Liver (tissue), 9 donors: Measurements from ENCODE around the gene ADTRP. TPM values are rescaled to one million over a fixed set of nuclear protein-coding genes. Genes with fewer than 3 reads are reported as not detected.

Experiments
- DNase-seq: peaks from one replicate; pipeline ENCODE4 v3.0.0-alpha.2; 2017; ENCODE audit warnings: low spot score
- H3K27ac ChIP-seq, 2 donors: one replicate each; pipeline ENCODE4 v1.7.0; 2013; ENCODE audit warnings: inconsistent platforms in 2 of 2, low read length in 2 of 2, control low read depth in 1 of 2, low read depth in 1 of 2, mild to moderate bottlenecking in 1 of 2
- H3K27me3 ChIP-seq, 4 donors: one replicate each; pipeline versions ENCODE4 v1.6.1 to v1.7.0; 2013; ENCODE audit warnings: low read length in 3 of 4, inconsistent platforms in 1 of 4, mild to moderate bottlenecking in 1 of 4, moderate library complexity in 1 of 4; ENCODE audit not compliant: control insufficient read depth in 4 of 4, insufficient read depth in 4 of 4
- H3K36me3 ChIP-seq, 4 donors: one replicate each; pipeline versions ENCODE4 v1.6.1 to v1.7.0; 2013; ENCODE audit warnings: low read length in 3 of 4, mild to moderate bottlenecking in 3 of 4, low read depth in 1 of 4, moderate library complexity in 1 of 4; ENCODE audit not compliant: control insufficient read depth in 4 of 4, insufficient read depth in 3 of 4
- H3K4me1 ChIP-seq, 4 donors: one replicate each; pipeline versions ENCODE4 v1.6.1 to v1.7.0; 2013; ENCODE audit warnings: low read length in 3 of 4, mild to moderate bottlenecking in 3 of 4, moderate library complexity in 1 of 4; ENCODE audit not compliant: control insufficient read depth in 4 of 4, insufficient read depth in 4 of 4
- H3K4me3 ChIP-seq, 3 donors: one replicate each; pipeline versions ENCODE4 v1.6.1 to v1.7.0; 2013; ENCODE audit warnings: low read length in 3 of 3, control low read depth in 1 of 3, low read depth in 1 of 3, mild to moderate bottlenecking in 1 of 3
- H3K9ac ChIP-seq, 2 donors: one replicate each; pipeline ENCODE4 v1.7.0; 2013; ENCODE audit warnings: low read length in 2 of 2, mild to moderate bottlenecking in 2 of 2, moderate library complexity in 2 of 2, control low read depth in 1 of 2, low read depth in 1 of 2
- H3K9me3 ChIP-seq, 4 donors: one replicate each; pipeline versions ENCODE4 v1.6.1 to v1.7.0; 2013; ENCODE audit warnings: low read length in 3 of 4; ENCODE audit not compliant: control insufficient read depth in 4 of 4
- EGR1 ChIP-seq, 2 donors: IDR thresholded peaks; 2 replicates each; pipeline ENCODE4 v1.6.1; 2016 to 2018; ENCODE audit warnings: antibody characterized with exemption in 2 of 2, low read depth in 2 of 2
- FOXA1 ChIP-seq: IDR thresholded peaks from 2 replicates; pipeline ENCODE4 v1.6.1; 2016; ENCODE audit warnings: antibody characterized with exemption
- FOXA2 ChIP-seq: IDR thresholded peaks from 2 replicates; pipeline ENCODE4 v1.6.1; 2016; ENCODE audit warnings: antibody characterized with exemption
- GABPA ChIP-seq, 2 donors: IDR thresholded peaks in 1 of 2; conservative IDR thresholded peaks in 1 of 2; 2 replicates each; pipeline ENCODE4 v1.6.1; 2016; ENCODE audit warnings: antibody characterized with exemption in 2 of 2, mild to moderate bottlenecking in 1 of 2, moderate library complexity in 1 of 2
- HNF4A ChIP-seq, 2 donors: conservative IDR thresholded peaks; 2 replicates each; pipeline ENCODE4 v1.6.1; 2016; ENCODE audit warnings: antibody characterized with exemption in 2 of 2, mild to moderate bottlenecking in 2 of 2
- HNF4G ChIP-seq: IDR thresholded peaks from 2 replicates; pipeline ENCODE4 v1.6.1; 2016; ENCODE audit warnings: antibody characterized with exemption
- JUND ChIP-seq, 2 donors: IDR thresholded peaks; 2 replicates each; pipeline ENCODE4 v1.6.1; 2016; ENCODE audit warnings: antibody characterized with exemption in 2 of 2
- MAX ChIP-seq: IDR thresholded peaks from 2 replicates; pipeline ENCODE4 v1.6.1; 2016; ENCODE audit warnings: antibody characterized with exemption
- NR2F2 ChIP-seq: IDR thresholded peaks from 2 replicates; pipeline ENCODE4 v1.6.1; 2016; ENCODE audit warnings: antibody characterized with exemption
- RAD21 ChIP-seq, 2 donors: IDR thresholded peaks; 2 replicates each; pipeline ENCODE4 v1.6.1; 2016; ENCODE audit warnings: antibody characterized with exemption in 2 of 2, mild to moderate bottlenecking in 2 of 2
- RXRA ChIP-seq, 2 donors: IDR thresholded peaks; 2 replicates each; pipeline ENCODE4 v1.6.1; 2017 to 2018; ENCODE audit warnings: antibody characterized with exemption in 2 of 2, mild to moderate bottlenecking in 1 of 2
- SP1 ChIP-seq: IDR thresholded peaks from 2 replicates; pipeline ENCODE4 v1.6.1; 2018; ENCODE audit warnings: antibody characterized with exemption, mild to moderate bottlenecking
- TAF1 ChIP-seq: conservative IDR thresholded peaks from 2 replicates; pipeline ENCODE4 v1.6.1; 2016; ENCODE audit warnings: antibody characterized with exemption, mild to moderate bottlenecking
- YY1 ChIP-seq: IDR thresholded peaks from 2 replicates; pipeline ENCODE4 v1.6.1; 2016; ENCODE audit warnings: antibody characterized with exemption, mild to moderate bottlenecking
- WGBS: extraction: QIAGEN DNeasy Blood & Tissue Kit; methylation state at CpG from one replicate; pipeline ENCODE4 v1.1.7; 2013; 5-methylcytosine and 5-hydroxymethylcytosine counted together
- polyA plus RNA-seq, 2 donors: library from polyadenylated mRNA; stranded (reverse) in 1 of 2; unstranded in 1 of 2; fragments of 200-250 nt in 1 of 2; fragments of >200 nt in 1 of 2; fragmentation: Nextera tagmentation in 1 of 2; extraction: Ambion mirVana in 1 of 2; gene quantifications; one replicate each; pipeline versions ENCODE4 v1.2.1 to v1.2.3, GENCODE V29; 2013 to 2015
- total RNA-seq, 2 donors: library from RNA; depleted of rRNA; stranded (reverse); fragments of >200 nt; gene quantifications; one replicate each; pipeline ENCODE4 v1.2.3, GENCODE V29; 2014
- TF ChIP-seq, protein P1 (sequence below): IDR thresholded peaks from 2 replicates; pipeline ENCODE4 v1.6.1; 2016; ENCODE audit warnings: antibody characterized with exemption
- TF ChIP-seq, protein P2 (sequence below): IDR thresholded peaks from 2 replicates; pipeline ENCODE4 v1.6.1; 2016; ENCODE audit warnings: antibody characterized with exemption, mild to moderate bottlenecking
- TF ChIP-seq, protein P3 (sequence below): fragments of 150-350 bp; IDR thresholded peaks from 2 replicates; pipeline ENCODE4 v1.5.1; 2017; ENCODE audit warnings: improper control_type of control experiment, low read depth, low read length; ENCODE audit not compliant: missing input control
- TF ChIP-seq, protein P4 (sequence below): IDR thresholded peaks from 2 replicates; pipeline ENCODE4 v1.6.1; 2016; ENCODE audit warnings: antibody characterized with exemption
- donor health status: healthy.
- donor health status: healthy.
- donor health status: healthy.
- donor health status: healthy.
- donor health status: healthy.

ADTRP gene
- total and polyA plus RNA-seq, 4 donors = 0.21 to 2.0 (median 0.50) TPM; not detected in 1

DNA sequence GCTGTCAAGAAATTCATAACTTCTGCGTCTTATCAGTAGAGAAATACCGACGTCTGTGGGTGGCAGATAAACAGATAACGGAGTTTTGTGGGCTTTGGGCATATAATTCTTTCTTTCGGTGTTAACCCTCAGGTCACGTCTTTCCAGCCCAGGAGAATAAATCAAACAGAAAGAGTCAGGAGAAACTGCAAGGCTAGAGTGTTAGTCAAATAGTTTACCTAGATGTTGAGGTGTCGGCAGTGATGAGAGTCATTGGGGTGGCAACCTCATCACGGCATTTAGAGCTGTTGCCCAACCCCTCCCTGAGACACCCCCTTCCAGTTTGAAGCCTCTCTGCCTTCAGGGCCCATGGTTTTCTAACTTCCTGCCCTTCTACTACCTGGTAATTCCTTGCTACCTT, 49.5 kb downstream of the ADTRP start:
- peaks cover 0 to 6% (median 5%) of the 10 kb centered on the region in 4 donors for H3K4me1 ChIP-seq
- WGBS = 87% methylated on average over 8 of the region's 8 CpGs
- no peak for DNase-seq
- TF ChIP-seq HNF4A (conservative IDR thresholded peaks at IDR 0.05) (no peak), SP1 (no peak), FOXA1 (no peak), EGR1 (IDR thresholded peaks at IDR 0.05; ENCODE audit: low read depth in 2 of 2) (no peak), MAX (no peak), JUND (IDR thresholded peaks at IDR 0.05) (no peak), HNF4G (no peak), TAF1 (no peak), NR2F2 (no peak), YY1 (no peak), RAD21 (IDR thresholded peaks at IDR 0.05) (no peak), RXRA (IDR thresholded peaks at IDR 0.05) (no peak), FOXA2 (no peak), GABPA (IDR thresholded peaks at IDR 0.05 in 1 of 2, conservative IDR thresholded peaks at IDR 0.05 in 1 of 2) (no peak)
- TF ChIP-seq, protein P1, sequence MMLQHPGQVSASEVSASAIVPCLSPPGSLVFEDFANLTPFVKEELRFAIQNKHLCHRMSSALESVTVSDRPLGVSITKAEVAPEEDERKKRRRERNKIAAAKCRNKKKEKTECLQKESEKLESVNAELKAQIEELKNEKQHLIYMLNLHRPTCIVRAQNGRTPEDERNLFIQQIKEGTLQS = no peak
- TF ChIP-seq, protein P2, sequence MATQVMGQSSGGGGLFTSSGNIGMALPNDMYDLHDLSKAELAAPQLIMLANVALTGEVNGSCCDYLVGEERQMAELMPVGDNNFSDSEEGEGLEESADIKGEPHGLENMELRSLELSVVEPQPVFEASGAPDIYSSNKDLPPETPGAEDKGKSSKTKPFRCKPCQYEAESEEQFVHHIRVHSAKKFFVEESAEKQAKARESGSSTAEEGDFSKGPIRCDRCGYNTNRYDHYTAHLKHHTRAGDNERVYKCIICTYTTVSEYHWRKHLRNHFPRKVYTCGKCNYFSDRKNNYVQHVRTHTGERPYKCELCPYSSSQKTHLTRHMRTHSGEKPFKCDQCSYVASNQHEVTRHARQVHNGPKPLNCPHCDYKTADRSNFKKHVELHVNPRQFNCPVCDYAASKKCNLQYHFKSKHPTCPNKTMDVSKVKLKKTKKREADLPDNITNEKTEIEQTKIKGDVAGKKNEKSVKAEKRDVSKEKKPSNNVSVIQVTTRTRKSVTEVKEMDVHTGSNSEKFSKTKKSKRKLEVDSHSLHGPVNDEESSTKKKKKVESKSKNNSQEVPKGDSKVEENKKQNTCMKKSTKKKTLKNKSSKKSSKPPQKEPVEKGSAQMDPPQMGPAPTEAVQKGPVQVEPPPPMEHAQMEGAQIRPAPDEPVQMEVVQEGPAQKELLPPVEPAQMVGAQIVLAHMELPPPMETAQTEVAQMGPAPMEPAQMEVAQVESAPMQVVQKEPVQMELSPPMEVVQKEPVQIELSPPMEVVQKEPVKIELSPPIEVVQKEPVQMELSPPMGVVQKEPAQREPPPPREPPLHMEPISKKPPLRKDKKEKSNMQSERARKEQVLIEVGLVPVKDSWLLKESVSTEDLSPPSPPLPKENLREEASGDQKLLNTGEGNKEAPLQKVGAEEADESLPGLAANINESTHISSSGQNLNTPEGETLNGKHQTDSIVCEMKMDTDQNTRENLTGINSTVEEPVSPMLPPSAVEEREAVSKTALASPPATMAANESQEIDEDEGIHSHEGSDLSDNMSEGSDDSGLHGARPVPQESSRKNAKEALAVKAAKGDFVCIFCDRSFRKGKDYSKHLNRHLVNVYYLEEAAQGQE = no peak
- TF ChIP-seq, protein P3, sequence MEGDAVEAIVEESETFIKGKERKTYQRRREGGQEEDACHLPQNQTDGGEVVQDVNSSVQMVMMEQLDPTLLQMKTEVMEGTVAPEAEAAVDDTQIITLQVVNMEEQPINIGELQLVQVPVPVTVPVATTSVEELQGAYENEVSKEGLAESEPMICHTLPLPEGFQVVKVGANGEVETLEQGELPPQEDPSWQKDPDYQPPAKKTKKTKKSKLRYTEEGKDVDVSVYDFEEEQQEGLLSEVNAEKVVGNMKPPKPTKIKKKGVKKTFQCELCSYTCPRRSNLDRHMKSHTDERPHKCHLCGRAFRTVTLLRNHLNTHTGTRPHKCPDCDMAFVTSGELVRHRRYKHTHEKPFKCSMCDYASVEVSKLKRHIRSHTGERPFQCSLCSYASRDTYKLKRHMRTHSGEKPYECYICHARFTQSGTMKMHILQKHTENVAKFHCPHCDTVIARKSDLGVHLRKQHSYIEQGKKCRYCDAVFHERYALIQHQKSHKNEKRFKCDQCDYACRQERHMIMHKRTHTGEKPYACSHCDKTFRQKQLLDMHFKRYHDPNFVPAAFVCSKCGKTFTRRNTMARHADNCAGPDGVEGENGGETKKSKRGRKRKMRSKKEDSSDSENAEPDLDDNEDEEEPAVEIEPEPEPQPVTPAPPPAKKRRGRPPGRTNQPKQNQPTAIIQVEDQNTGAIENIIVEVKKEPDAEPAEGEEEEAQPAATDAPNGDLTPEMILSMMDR = no peak
- TF ChIP-seq, protein P4, sequence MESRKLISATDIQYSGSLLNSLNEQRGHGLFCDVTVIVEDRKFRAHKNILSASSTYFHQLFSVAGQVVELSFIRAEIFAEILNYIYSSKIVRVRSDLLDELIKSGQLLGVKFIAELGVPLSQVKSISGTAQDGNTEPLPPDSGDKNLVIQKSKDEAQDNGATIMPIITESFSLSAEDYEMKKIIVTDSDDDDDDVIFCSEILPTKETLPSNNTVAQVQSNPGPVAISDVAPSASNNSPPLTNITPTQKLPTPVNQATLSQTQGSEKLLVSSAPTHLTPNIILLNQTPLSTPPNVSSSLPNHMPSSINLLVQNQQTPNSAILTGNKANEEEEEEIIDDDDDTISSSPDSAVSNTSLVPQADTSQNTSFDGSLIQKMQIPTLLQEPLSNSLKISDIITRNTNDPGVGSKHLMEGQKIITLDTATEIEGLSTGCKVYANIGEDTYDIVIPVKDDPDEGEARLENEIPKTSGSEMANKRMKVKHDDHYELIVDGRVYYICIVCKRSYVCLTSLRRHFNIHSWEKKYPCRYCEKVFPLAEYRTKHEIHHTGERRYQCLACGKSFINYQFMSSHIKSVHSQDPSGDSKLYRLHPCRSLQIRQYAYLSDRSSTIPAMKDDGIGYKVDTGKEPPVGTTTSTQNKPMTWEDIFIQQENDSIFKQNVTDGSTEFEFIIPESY = no peak
- H3K9ac ChIP-seq = no peak overlapping the region
- H3K27me3 ChIP-seq = no peaks in the 10 kb centered on the region
- H3K4me3 ChIP-seq = no peak overlapping the region
- no peaks in the 10 kb centered on the region for H3K9me3 ChIP-seq
- no peaks in the 10 kb centered on the region for H3K36me3 ChIP-seq
- H3K27ac ChIP-seq = no peak overlapping the region
